ENCODE results near the gene RUSC1. TPM values are rescaled to one million over a fixed set of nuclear protein-coding genes. Genes with fewer than 3 reads are reported as not detected.

The RUSC1 gene
- total and polyA plus RNA-seq, 2 donors (not counting 1 experiment from before 2014, with no cell fraction given), result 19.3 to 20.3 TPM

DNA sequence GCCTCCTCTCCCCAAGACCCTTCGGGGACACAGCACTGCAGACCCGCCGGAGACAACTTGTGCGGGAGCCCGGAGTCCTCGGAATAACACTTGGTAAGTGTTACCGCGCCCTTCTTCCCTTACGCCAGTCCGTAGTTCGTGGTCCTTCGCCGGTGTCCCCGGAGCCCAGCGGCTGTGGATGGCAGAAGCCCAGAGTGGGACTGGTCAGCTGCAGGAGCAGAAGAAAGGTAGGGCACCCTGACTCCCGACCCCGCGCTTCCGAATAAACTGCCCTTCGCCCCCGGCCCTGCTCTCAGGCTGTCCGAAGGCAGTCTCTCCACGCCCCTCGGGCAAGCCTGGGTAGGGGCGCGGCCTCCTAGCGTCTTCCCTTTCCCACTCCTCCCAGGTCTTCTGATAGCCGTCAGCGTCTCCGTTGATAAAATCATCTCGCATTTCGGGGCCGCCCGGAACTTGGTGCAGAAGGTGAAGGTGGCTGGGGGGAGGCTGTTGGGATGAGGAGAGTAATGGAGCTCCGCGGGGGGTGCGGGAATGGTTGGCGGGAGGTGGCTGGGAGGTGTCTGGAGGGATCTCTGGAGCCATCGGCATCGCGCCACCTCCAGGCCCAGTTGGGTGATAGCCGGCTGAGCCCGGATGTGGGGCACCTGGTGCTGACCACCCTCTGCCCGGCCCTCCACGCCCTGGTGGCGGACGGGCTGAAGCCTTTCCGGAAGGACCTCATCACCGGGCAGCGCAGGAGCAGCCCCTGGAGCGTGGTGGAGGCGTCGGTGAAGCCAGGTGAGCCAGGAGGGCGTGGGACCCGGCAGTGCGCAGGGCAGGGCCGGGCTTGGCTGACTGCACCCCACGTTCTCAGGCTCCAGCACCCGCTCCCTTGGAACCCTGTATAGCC is 4.3 kb downstream of the RUSC1 start:
- no peaks in the 10 kb centered on the region for H4K20me1 ChIP-seq (ENCODE audit: control insufficient read depth, insufficient read depth, low read length, poor library complexity, severe bottlenecking)

More for the DNA sequence above, 4.3 kb downstream of the RUSC1 start:
- H3K4me3 Mint-ChIP-seq, result peak overlapping the region; percentile 92
- Histone ChIP-seq H3K79me2 (ENCODE audit: control insufficient read depth, insufficient read depth, low read length) (peaks cover 4% of the 10 kb centered on the region), H3K9me3 (ENCODE audit: control extremely low read depth in 1 of 3, control insufficient read depth in 2 of 3, insufficient read depth in 1 of 3, low read length in 2 of 3) (peaks cover 0 to 2% (median 0%) of the 10 kb centered on the region in 3 donors), H3K4me2 (replicated peaks; ENCODE audit: low read depth, low read length, poor library complexity, severe bottlenecking) (peak overlapping the region; percentile 99), H3K27me3 (replicated peaks in 1 of 4; ENCODE audit: control extremely low read depth in 1 of 4, control insufficient read depth in 3 of 4, insufficient read depth in 4 of 4, low read length in 3 of 4) (no peaks in the 10 kb centered on the region), H3K9ac (ENCODE audit: low read length) (peak overlapping the region; percentile 98), H3K27ac (ENCODE audit: low read length in 2 of 2) (peak overlapping the region; percentile 60 to 81), H3K36me3 (replicated peaks in 1 of 2; ENCODE audit: control extremely low read depth in 1 of 2, control insufficient read depth in 1 of 2, extremely low read depth in 1 of 2, insufficient read depth in 2 of 2, low read length in 1 of 2) (peaks cover 0 to 2% of the 10 kb centered on the region in 2 experiments), H3K4me3 (ENCODE audit: control extremely low read depth in 1 of 5, extremely low read depth in 1 of 5, insufficient read depth in 1 of 5, low read depth in 2 of 5, low read length in 4 of 5) (peak overlapping the region; percentile 1 to 100 (median 97)), H2AFZ (ENCODE audit: insufficient read depth, low read depth, low read length, poor library complexity, severe bottlenecking) (peak overlapping the region; percentile 98), H3K4me1 (ENCODE audit: control insufficient read depth in 2 of 2, insufficient read depth in 2 of 2, low read length in 2 of 2) (peaks cover 17 to 35% of the 10 kb centered on the region in 2 donors)
- no peaks in the 10 kb centered on the region for H3K9me3 Mint-ChIP-seq (ENCODE audit: insufficient read depth)
- ATAC-seq (ENCODE audit: low read depth), result peak; percentile 1
- H3K27me3 Mint-ChIP-seq, result no peaks in the 10 kb centered on the region
- ChIA-PET POLR2A (interaction anchor here (0.5 kb wide), 1 partner anchor 50 kb away, joined by 3 read pairs; no protein-coding TSS in a partner anchor), CTCF (interaction anchor here (0.5 to 6.5 kb wide), 6 partner anchors 18 to 179 kb away, joined by 4 to 128 read pairs (median 10); partner anchors contain the start of genes CLK2 and FDPS)
- WGBS (ENCODE audit: insufficient coverage), result 25% methylated on average over 56 of the region's 59 CpGs
- peaks cover 23% of the 10 kb centered on the region for H3K4me1 Mint-ChIP-seq
- TF ChIP-seq, protein P1, sequence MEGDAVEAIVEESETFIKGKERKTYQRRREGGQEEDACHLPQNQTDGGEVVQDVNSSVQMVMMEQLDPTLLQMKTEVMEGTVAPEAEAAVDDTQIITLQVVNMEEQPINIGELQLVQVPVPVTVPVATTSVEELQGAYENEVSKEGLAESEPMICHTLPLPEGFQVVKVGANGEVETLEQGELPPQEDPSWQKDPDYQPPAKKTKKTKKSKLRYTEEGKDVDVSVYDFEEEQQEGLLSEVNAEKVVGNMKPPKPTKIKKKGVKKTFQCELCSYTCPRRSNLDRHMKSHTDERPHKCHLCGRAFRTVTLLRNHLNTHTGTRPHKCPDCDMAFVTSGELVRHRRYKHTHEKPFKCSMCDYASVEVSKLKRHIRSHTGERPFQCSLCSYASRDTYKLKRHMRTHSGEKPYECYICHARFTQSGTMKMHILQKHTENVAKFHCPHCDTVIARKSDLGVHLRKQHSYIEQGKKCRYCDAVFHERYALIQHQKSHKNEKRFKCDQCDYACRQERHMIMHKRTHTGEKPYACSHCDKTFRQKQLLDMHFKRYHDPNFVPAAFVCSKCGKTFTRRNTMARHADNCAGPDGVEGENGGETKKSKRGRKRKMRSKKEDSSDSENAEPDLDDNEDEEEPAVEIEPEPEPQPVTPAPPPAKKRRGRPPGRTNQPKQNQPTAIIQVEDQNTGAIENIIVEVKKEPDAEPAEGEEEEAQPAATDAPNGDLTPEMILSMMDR (IDR thresholded peaks at IDR 0.05), result no peak
- intact Hi-C loops (cut with micrococcal nuclease), result loop anchor here (1.0 to 10.0 kb wide), 3 partner anchors 52 to 1180 kb away; partner anchors contain the start of genes CLK2 and MEF2D
- no peak for DNase-seq
- H3K27ac Mint-ChIP-seq, result peak overlapping the region; percentile 87
